Measurements from ENCODE around the gene ABCC9.

Gene ABCC9

GRCh38 chr12:21769307-21769706 lies 171.9 kb downstream of the ABCC9 start:
- no peak for DNase-seq

GRCh38 chr12:21766403-21766802 lies 174.8 kb downstream of the ABCC9 start:
- DNase-seq = no peak

- DNase-seq = no peak
Observed at GRCh38 chr12:21764950-21765349, 176.3 kb downstream of the ABCC9 start.

- no peak for DNase-seq
Observed at GRCh38 chr12:21764065-21764464, 177.2 kb downstream of the ABCC9 start.

GRCh38 chr12:21763531-21763930 lies 177.7 kb downstream of the ABCC9 start:
- no peak for DNase-seq

GRCh38 chr12:21759737-21760136 lies 181.5 kb downstream of the ABCC9 start:
- no peak for DNase-seq

- no peak for DNase-seq
Observed at GRCh38 chr12:21757735-21758134, 183.5 kb downstream of the ABCC9 start.

- DNase-seq = no peak
Observed at GRCh38 chr12:21756699-21757098, 184.5 kb downstream of the ABCC9 start.

- DNase-seq = no peak
Observed at GRCh38 chr12:21751517-21751916, 189.7 kb downstream of the ABCC9 start.

Measured in activated T-cell treated with anti-CD3 and anti-CD28 coated beads, Interleukin-2, amount 50 U/mL, for 48 hours (primary cell).